Prostate gland (tissue), 2 donors: ENCODE results near the gene THEMIS2. TPM values are rescaled to one million over a fixed set of nuclear protein-coding genes. Genes with fewer than 3 reads are reported as not detected.

Experiments
- DNase-seq: peaks from one replicate; pipeline ENCODE4 v3.0.0-alpha.2; 2019; ENCODE audit warnings: low spot score
- H3K27ac ChIP-seq, 2 donors: fragments of 200-600 bp; sonication (generic); 2 replicates each; pipeline ENCODE4 v1.5.1; 2017 to 2019
- H3K27me3 ChIP-seq: fragments of 200-600 bp; sonication (generic); replicated peaks from 2 replicates; pipeline ENCODE4 v1.5.1; 2019; ENCODE audit not compliant: insufficient read depth
- H3K36me3 ChIP-seq, 2 donors: fragments of 200-600 bp; sonication (generic); 1 replicate in 1 of 2; 2 replicates in 1 of 2; pipeline versions ENCODE4 v1.5.1 to v1.8.1; 2017 to 2019
- H3K4me1 ChIP-seq: fragments of 200-600 bp; sonication (generic); replicated peaks from 2 replicates; pipeline ENCODE4 v1.5.1; 2019
- H3K4me3 ChIP-seq, 2 donors: fragments of 200-600 bp; sonication (generic); 2 replicates each; pipeline ENCODE4 v1.5.1; 2017 to 2019
- H3K9me3 ChIP-seq: fragments of 200-600 bp; sonication (generic); 2 replicates; pipeline ENCODE4 v1.5.1; 2017
- CTCF ChIP-seq, 4 experiments: fragments of 200-600 bp in 2 of 4; fragments of 450-650 bp in 2 of 4; sonication (generic) in 2 of 4; IDR thresholded peaks; 1 replicate in 3 of 4; 2 replicates in 1 of 4; pipeline ENCODE4 v1.5.1; 2016 to 2019; ENCODE audit warnings: antibody characterized with exemption in 4 of 4, mild to moderate bottlenecking in 2 of 4, moderate library complexity in 2 of 4
- POLR2A ChIP-seq: fragments of 450-650 bp; IDR thresholded peaks from one replicate; pipeline ENCODE4 v1.6.1; 2016; ENCODE audit warnings: antibody characterized with exemption, mild to moderate bottlenecking
- POLR2AphosphoS5 ChIP-seq: sonication (generic); formaldehyde crosslinking; IDR thresholded peaks from one replicate; pipeline ENCODE4 v1.6.1; 2017; ENCODE audit warnings: antibody characterized with exemption
- WGBS: methylation state at CpG from one replicate; pipeline ENCODE4 v1.1.5; 2018; 5-methylcytosine and 5-hydroxymethylcytosine counted together
- intact Hi-C: fragments of 100-400 bp; cut with DNase I; formaldehyde crosslinking; loops from one replicate; pipeline ENCODE4 v1.14.2; 2022
- total RNA-seq, 2 donors: library from RNA; depleted of rRNA; stranded (reverse); fragments of >200 nt; gene quantifications; one replicate each; pipeline ENCODE4 v1.1.0, GENCODE V29; 2016

Gene THEMIS2
- total RNA-seq, 2 donors from 2014 or later, result 3.6 to 140 TPM

GRCh38 chr1:27883536-27883935, 11.2 kb downstream of the THEMIS2 start:
- intact Hi-C loops, result no loop called here
- H3K9me3 ChIP-seq, result no peaks in the 10 kb centered on the region
- no peak for DNase-seq
- H3K27me3 ChIP-seq, result no peaks in the 10 kb centered on the region
- no peak overlapping the region for H3K4me3 ChIP-seq
- TF ChIP-seq POLR2A, result no peak
- no peak for TF ChIP-seq POLR2AphosphoS5
- TF ChIP-seq CTCF (IDR thresholded peaks at IDR 0.05), result no peak
- H3K4me1 ChIP-seq, result no peaks in the 10 kb centered on the region
- WGBS, result 82% methylated on average over 13 of the region's 13 CpGs
- no peaks in the 10 kb centered on the region for H3K36me3 ChIP-seq
- H3K27ac ChIP-seq, result no peak overlapping the region

GRCh38 chr1:27884006-27884954, 11.9 kb downstream of the THEMIS2 start:
- H3K27me3 ChIP-seq, result no peaks in the 10 kb centered on the region
- 80% methylated on average over 24 of the region's 24 CpGs for WGBS
- no peaks in the 10 kb centered on the region for H3K36me3 ChIP-seq
- no peak overlapping the region for H3K27ac ChIP-seq
- TF ChIP-seq POLR2A, result no peak
- H3K4me1 ChIP-seq, result no peaks in the 10 kb centered on the region
- H3K9me3 ChIP-seq, result no peaks in the 10 kb centered on the region
- intact Hi-C loops, result no loop called here
- DNase-seq, result no peak
- H3K4me3 ChIP-seq, result no peak overlapping the region

- intact Hi-C loops, result no loop called here
- Histone ChIP-seq H3K36me3 (no peaks in the 10 kb centered on the region), H3K4me3 (no peak overlapping the region), H3K27me3 (no peaks in the 10 kb centered on the region), H3K27ac (no peak overlapping the region), H3K4me1 (no peaks in the 10 kb centered on the region), H3K9me3 (no peaks in the 10 kb centered on the region)
- WGBS, result 85% methylated on average over 8 of the region's 8 CpGs
- DNase-seq, result no peak
- TF ChIP-seq POLR2A (no peak), POLR2AphosphoS5 (no peak), CTCF (IDR thresholded peaks at IDR 0.05) (no peak)
These were observed 12.8 kb downstream of the THEMIS2 start for GRCh38 chr1:27885114-27885528.

DNA sequence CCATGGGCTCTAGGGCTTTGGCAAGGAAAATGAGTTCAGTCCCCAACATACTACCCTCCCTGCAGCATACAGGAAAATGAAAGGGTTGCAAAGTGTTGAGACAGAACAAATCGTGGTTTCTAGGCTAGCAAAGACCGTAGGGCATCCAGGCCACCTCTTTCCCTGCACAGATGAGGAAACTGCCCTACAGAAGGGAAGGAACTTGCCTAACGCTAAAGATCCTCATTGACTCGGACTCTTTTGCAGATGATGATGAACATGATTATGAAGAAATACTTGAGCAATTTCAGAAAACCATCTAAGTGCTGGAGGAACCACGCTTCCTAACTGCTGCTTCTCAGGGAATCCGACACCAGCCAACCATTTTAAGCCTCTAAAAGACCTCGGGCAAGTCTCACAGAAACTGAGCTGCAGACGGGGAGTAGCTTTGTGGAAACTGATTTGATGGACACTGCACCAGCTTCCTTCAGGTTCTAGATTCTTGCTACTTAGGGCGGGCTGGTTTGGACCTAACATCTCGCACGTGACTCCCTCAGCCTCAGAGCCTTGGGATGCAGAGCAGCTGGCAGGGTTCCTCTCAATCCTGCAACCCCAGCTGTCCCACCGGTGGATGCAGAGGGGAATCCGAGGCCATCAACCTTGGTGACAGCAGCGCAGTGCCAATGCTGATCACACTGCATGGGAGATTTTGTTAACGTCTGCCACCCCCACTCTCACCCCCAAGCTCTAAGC, 13.4 kb downstream of the THEMIS2 start:
- no peaks in the 10 kb centered on the region for H3K36me3 ChIP-seq
- WGBS, result 86% methylated on average over 15 of the region's 15 CpGs
- no peak overlapping the region for H3K4me3 ChIP-seq
- intact Hi-C loops, result no loop called here
- no peak for DNase-seq
- H3K9me3 ChIP-seq, result no peaks in the 10 kb centered on the region
- no peaks in the 10 kb centered on the region for H3K27me3 ChIP-seq
- H3K4me1 ChIP-seq, result no peaks in the 10 kb centered on the region
- peak overlapping the region in 1 of 2 donors; percentile 17 for H3K27ac ChIP-seq
- no peak for TF ChIP-seq POLR2A
- TF ChIP-seq CTCF (IDR thresholded peaks at IDR 0.05), result no peak
- no peak for TF ChIP-seq POLR2AphosphoS5

DNA sequence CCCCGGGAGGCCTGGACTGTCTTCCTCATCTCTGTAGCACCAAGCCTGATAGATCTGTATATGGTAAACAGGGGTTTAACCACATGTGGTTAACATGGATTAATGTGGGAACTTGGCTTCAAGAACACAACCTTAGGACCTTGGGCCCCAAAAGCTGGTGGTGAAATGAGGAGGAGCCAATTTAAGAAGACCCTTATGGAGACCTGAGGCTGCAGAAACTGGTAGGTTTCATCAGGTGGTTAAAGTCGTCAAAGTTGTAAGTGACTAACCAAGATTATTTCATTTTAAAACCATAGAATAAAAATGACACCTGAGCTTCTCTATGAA, 14.0 kb downstream of the THEMIS2 start:
- H3K27ac ChIP-seq, result peak overlapping the region in 1 of 2 donors; percentile 17
- no peaks in the 10 kb centered on the region for H3K36me3 ChIP-seq
- 98% methylated on average over 2 of the region's 2 CpGs for WGBS

More for the DNA sequence above, 14.0 kb downstream of the THEMIS2 start:
- H3K9me3 ChIP-seq, result no peaks in the 10 kb centered on the region
- intact Hi-C loops, result no loop called here
- H3K4me1 ChIP-seq, result no peaks in the 10 kb centered on the region
- DNase-seq, result no peak
- TF ChIP-seq POLR2AphosphoS5 (no peak), POLR2A (no peak), CTCF (IDR thresholded peaks at IDR 0.05) (no peak)
- H3K27me3 ChIP-seq, result no peaks in the 10 kb centered on the region
- no peak overlapping the region for H3K4me3 ChIP-seq
